Thyroid gland (tissue), 4 donors: ENCODE measurements around the gene RAPGEF1.

Source experiments
- CTCF ChIP-seq, 6 experiments: fragments of 200-600 bp in 3 of 6; fragments of 450-650 bp in 3 of 6; sonication (generic) in 3 of 6; IDR thresholded peaks; one replicate each; pipeline ENCODE4 v1.5.1; 2016 to 2019; ENCODE audit warnings: antibody characterized with exemption in 6 of 6, mild to moderate bottlenecking in 2 of 6, inconsistent platforms in 1 of 6, moderate library complexity in 1 of 6
- POLR2A ChIP-seq, 2 donors: fragments of 450-650 bp; IDR thresholded peaks; one replicate each; pipeline ENCODE4 v1.6.1; 2017; ENCODE audit warnings: antibody characterized with exemption in 2 of 2, mild to moderate bottlenecking in 2 of 2, moderate library complexity in 1 of 2

GRCh38 chr9:131688377-131688776 is 51.5 kb downstream of the RAPGEF1 start:
- TF ChIP-seq CTCF (IDR thresholded peaks at IDR 0.05), result no peak
- TF ChIP-seq POLR2A (IDR thresholded peaks at IDR 0.05), result no peak
